B cell (primary cell): ENCODE measurements around the gene KNOP1.

Source experiments
- EZH2 ChIP-seq: IDR thresholded peaks from 2 replicates; pipeline ENCODE4 v1.6.1; 2012; ENCODE audit warnings: borderline replicate concordance, low read depth, mild to moderate bottlenecking, moderate library complexity, low read length; ENCODE audit not compliant: insufficient read depth, poor library complexity, severe bottlenecking
- TF ChIP-seq, protein P1 (sequence below): fragments of 200-600 bp; IDR thresholded peaks from one replicate; pipeline ENCODE4 v1.8.0; 2022; ENCODE audit warnings: antibody characterized with exemption, mild to moderate bottlenecking

DNA sequence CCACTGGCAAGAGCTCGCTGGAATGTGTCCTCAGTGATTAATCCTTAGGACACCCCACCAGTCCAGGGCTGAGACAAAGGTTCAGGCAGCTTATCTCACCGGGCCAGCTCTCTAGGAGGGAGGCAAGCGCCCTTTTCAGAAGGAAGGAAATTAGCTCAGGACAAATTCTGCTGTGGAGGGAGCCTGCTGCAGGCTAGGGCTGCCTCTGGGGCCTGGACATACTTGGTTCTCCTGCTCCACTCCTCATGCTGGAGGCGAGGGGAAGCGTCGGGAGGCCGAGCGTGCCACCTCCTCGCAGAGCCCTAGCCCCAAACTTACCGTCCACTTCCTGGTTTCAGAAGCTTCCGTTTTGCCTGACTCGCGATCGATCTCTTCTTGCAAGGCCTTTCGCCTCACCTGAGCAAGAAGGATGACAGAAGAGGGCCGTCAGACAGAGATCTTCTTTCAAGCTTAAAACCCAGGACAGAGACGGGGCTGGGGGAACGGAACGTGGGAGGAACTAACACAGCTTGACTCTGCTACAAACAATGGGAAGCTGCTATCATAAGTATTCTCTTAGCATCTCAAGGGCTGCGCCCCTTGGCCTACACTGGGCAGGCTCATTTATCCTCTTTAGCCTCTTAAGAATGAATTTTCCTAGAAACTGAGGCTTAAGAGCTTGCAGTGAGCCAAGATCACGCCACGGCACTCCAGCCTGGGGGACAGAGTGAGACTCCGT, 7.7 kb downstream of the KNOP1 start:
- TF ChIP-seq, protein P1, sequence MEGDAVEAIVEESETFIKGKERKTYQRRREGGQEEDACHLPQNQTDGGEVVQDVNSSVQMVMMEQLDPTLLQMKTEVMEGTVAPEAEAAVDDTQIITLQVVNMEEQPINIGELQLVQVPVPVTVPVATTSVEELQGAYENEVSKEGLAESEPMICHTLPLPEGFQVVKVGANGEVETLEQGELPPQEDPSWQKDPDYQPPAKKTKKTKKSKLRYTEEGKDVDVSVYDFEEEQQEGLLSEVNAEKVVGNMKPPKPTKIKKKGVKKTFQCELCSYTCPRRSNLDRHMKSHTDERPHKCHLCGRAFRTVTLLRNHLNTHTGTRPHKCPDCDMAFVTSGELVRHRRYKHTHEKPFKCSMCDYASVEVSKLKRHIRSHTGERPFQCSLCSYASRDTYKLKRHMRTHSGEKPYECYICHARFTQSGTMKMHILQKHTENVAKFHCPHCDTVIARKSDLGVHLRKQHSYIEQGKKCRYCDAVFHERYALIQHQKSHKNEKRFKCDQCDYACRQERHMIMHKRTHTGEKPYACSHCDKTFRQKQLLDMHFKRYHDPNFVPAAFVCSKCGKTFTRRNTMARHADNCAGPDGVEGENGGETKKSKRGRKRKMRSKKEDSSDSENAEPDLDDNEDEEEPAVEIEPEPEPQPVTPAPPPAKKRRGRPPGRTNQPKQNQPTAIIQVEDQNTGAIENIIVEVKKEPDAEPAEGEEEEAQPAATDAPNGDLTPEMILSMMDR = no peak
- no peak for TF ChIP-seq EZH2
